Lung (tissue), 12 donors: ENCODE measurements around the gene HCN1. TPM values are rescaled to one million over a fixed set of nuclear protein-coding genes. Genes with fewer than 3 reads are reported as not detected.
"Not testable (repeated sequence)": the region's sequence is repeated elsewhere in the genome, so short reads cannot be mapped to it uniquely, and the experiment has no call there.

Experiments
- ATAC-seq: fragments of 200-7000 bp; cut with Tn5 transposase; one replicate; pipeline ENCODE4 v1.9.1; 2020; ENCODE audit warnings: moderate number of reproducible peaks; ENCODE audit not compliant: insufficient read depth, low FRiP score
- DNase-seq, 3 donors: peaks; one replicate each; pipeline ENCODE4 v3.0.0-alpha.2; 2013 to 2017
- H3K27ac ChIP-seq, 2 donors: one replicate each; pipeline ENCODE4 v1.5.1; 2013; ENCODE audit warnings: mild to moderate bottlenecking in 2 of 2, moderate library complexity in 2 of 2, control low read depth in 1 of 2, inconsistent platforms in 1 of 2, low read depth in 1 of 2, low read length in 1 of 2
- H3K27me3 ChIP-seq, 3 donors: one replicate each; pipeline ENCODE4 v1.5.1; 2013; ENCODE audit warnings: low read length in 2 of 3; ENCODE audit not compliant: control insufficient read depth in 3 of 3, insufficient read depth in 3 of 3
- H3K36me3 ChIP-seq, 4 donors: one replicate each; pipeline ENCODE4 v1.5.1; 2013; ENCODE audit warnings: low read length in 4 of 4, mild to moderate bottlenecking in 1 of 4, moderate library complexity in 1 of 4; ENCODE audit not compliant: control insufficient read depth in 4 of 4, insufficient read depth in 4 of 4
- H3K4me1 ChIP-seq, 5 donors: one replicate each; pipeline ENCODE4 v1.5.1; 2013; ENCODE audit warnings: low read length in 5 of 5, mild to moderate bottlenecking in 2 of 5, moderate library complexity in 1 of 5; ENCODE audit not compliant: control insufficient read depth in 5 of 5, insufficient read depth in 5 of 5
- H3K4me3 ChIP-seq: one replicate; pipeline ENCODE4 v1.5.1; 2013; ENCODE audit warnings: mild to moderate bottlenecking, control low read depth, moderate library complexity
- H3K9ac ChIP-seq, 2 donors: one replicate each; pipeline ENCODE4 v1.5.1; 2013; ENCODE audit warnings: low read length in 2 of 2, control low read depth in 1 of 2; ENCODE audit not compliant: insufficient read depth in 1 of 2
- H3K9me3 ChIP-seq, 4 donors: one replicate each; pipeline ENCODE4 v1.5.1; 2013; ENCODE audit warnings: low read length in 3 of 4, mild to moderate bottlenecking in 1 of 4, moderate library complexity in 1 of 4; ENCODE audit not compliant: control insufficient read depth in 4 of 4, insufficient read depth in 3 of 4
- WGBS, 2 donors: extraction: QIAGEN DNeasy Blood & Tissue Kit; methylation state at CpG; one replicate each; pipeline ENCODE4 v1.1.7; 2013; 5-methylcytosine and 5-hydroxymethylcytosine counted together
- polyA plus RNA-seq, 2 donors: library from polyadenylated mRNA; stranded (reverse); fragments of 200-250 nt; gene quantifications; one replicate each; pipeline ENCODE4 v1.2.1, GENCODE V29; 2013
- total RNA-seq, 2 donors: library from RNA; depleted of rRNA in 1 of 2; stranded (reverse); fragments of >200 nt in 1 of 2; gene quantifications; one replicate each; pipeline ENCODE4 v1.2.1, GENCODE V29; 2014 to 2021
- TF ChIP-seq, protein P1 (sequence below): IDR thresholded peaks from 2 replicates; pipeline ENCODE4 v1.5.1; 2012; ENCODE audit warnings: mild to moderate bottlenecking; ENCODE audit errors: control extremely low read depth, extremely low read depth
- donor health status: control.
- donor health status: control.
- donor health status: Bipolar disorder and iron deficiency.
- donor health status: healthy.
- donor health status: DM: yes; HTN: yes; CAD: no.

The HCN1 gene
- total and polyA plus RNA-seq, 4 donors: 0.01 to 0.06 (median 0.06) TPM; not detected in 1

DNA sequence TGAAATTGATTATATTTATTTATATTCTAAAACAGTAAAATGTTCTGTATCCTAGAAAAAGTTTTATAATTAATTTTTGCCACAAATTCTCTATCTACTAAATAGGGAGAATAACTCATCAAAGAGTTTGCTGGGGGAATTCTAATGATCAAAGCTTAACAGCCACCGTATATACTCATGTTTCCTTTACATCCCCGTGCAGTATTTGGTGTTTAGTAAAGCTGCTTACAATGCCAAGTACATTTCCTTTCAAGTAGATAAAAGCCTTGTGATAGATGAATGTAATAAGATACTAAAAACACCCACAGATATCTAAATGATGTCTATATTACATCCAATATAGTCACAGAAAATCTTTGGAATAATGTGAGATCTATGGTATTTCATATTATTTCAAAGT lies 312.2 kb downstream of the HCN1 start:
- 46 to 55% methylated on average over 2 of the region's 2 CpGs for WGBS, 2 donors

DNA sequence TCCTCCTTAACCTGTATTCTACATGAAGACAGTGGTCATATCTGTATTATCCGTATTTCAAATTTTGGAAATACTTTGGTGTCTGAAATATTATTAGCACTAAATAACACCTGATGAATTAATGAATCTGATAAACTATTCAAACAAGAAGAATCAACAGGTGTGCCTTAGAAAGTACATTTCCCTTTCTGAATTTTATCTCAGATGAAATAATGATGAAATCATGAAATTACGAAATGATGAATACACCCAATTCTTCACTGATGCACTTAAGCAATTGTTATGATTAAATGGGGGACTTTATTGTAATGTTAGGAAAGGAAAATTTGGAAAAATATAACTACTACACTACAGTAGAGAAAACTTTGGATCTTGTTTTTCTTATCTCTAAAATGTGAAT lies 313.6 kb downstream of the HCN1 start:
- DNase-seq: no peak
- Histone ChIP-seq H3K9ac (no peak overlapping the region), H3K36me3 (no peaks in the 10 kb centered on the region), H3K27me3 (no peaks in the 10 kb centered on the region), H3K9me3 (no peaks in the 10 kb centered on the region), H3K4me1 (no peaks in the 10 kb centered on the region), H3K27ac (no peak overlapping the region), H3K4me3 (no peak overlapping the region)
- WGBS, 2 donors: 91 to 92% methylated on average over 2 of the region's 2 CpGs
- TF ChIP-seq, protein P1, sequence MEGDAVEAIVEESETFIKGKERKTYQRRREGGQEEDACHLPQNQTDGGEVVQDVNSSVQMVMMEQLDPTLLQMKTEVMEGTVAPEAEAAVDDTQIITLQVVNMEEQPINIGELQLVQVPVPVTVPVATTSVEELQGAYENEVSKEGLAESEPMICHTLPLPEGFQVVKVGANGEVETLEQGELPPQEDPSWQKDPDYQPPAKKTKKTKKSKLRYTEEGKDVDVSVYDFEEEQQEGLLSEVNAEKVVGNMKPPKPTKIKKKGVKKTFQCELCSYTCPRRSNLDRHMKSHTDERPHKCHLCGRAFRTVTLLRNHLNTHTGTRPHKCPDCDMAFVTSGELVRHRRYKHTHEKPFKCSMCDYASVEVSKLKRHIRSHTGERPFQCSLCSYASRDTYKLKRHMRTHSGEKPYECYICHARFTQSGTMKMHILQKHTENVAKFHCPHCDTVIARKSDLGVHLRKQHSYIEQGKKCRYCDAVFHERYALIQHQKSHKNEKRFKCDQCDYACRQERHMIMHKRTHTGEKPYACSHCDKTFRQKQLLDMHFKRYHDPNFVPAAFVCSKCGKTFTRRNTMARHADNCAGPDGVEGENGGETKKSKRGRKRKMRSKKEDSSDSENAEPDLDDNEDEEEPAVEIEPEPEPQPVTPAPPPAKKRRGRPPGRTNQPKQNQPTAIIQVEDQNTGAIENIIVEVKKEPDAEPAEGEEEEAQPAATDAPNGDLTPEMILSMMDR: no peak
- no peak for ATAC-seq

More for the DNA sequence above, 312.2 kb downstream of the HCN1 start:
- H3K27ac ChIP-seq: no peak overlapping the region
- DNase-seq (peak in 1 of 3 donors; percentile 5), ATAC-seq (no peak)
- TF ChIP-seq, protein P1: no peak
- no peaks in the 10 kb centered on the region for H3K27me3 ChIP-seq
- no peak overlapping the region for H3K4me3 ChIP-seq
- no peaks in the 10 kb centered on the region for H3K36me3 ChIP-seq
- no peaks in the 10 kb centered on the region for H3K9me3 ChIP-seq
- H3K4me1 ChIP-seq: no peaks in the 10 kb centered on the region
- no peak overlapping the region for H3K9ac ChIP-seq

DNA sequence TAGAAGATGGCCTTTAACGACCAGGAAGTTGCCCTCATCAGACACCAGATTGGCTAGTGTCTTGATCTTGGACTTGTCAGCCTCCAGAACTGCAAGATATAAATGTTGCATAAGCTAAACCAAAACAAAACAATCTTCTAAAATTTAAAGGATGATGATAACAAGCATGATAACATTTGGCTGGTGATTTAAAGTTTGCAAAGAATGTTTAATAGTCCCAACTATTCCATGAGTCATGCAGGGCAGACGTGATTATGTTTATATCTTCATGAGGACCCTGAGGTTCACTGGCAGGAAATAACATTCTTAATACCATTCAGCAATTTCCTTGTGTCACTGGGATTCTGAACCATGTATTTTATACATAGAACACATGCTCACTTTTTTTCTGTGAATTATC lies 319.8 kb downstream of the HCN1 start:
- DNase-seq (no peak), ATAC-seq (no peak)
- TF ChIP-seq, protein P1: no peak
- Histone ChIP-seq H3K9me3 (no peaks in the 10 kb centered on the region), H3K4me1 (no peaks in the 10 kb centered on the region), H3K4me3 (no peak overlapping the region), H3K9ac (no peak overlapping the region), H3K27ac (no peak overlapping the region), H3K36me3 (no peaks in the 10 kb centered on the region), H3K27me3 (no peaks in the 10 kb centered on the region)
- 56 to 69% methylated on average over 2 of the region's 2 CpGs for WGBS, 2 donors

DNA sequence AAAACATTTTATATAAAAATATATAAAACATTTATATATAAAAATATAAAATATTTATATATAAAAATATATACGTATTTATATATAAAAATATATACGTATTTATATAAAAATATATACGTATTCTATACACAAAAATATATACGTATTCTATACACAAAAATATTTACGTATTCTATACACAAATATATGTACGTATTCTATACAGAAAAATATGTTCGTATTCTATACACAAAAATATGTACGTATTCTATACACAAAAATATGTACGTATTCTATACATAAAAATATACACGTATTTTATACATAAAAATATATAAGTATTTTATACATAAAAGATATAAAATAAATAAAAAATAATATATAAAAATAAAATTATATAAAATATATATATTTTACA lies 323.6 kb downstream of the HCN1 start:
- ATAC-seq (no peak), DNase-seq (no peak)
- Histone ChIP-seq H3K36me3 (no peaks in the 10 kb centered on the region), H3K9me3 (no peaks in the 10 kb centered on the region), H3K4me3 (no peak overlapping the region), H3K27ac (no peak overlapping the region), H3K9ac (no peak overlapping the region), H3K27me3 (no peaks in the 10 kb centered on the region), H3K4me1 (no peaks in the 10 kb centered on the region)
- WGBS, 2 donors: 92% methylated on average over 10 of the region's 10 CpGs
- TF ChIP-seq, protein P1: no peak

DNA sequence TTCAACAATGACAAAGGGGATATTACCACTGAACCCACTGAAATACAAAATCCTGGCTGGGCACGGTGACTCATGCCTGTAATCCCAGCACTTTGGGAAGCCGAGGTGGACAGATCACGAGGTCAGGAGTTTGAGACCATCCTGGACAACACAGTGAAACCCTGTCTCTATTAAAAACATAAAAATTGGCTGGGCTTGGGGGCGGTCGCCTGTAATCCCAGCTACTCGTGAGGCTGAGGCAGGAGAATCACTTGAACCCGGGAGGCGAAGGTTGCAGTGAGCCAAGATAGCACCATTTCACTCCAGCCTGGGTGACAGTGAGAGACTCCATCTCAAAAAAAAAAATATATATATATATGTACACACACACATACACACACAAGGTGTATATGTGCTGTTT lies 324.8 kb downstream of the HCN1 start:
- not testable (repeated sequence) for ATAC-seq, H3K4me1 ChIP-seq, H3K27me3 ChIP-seq, DNase-seq, H3K9me3 ChIP-seq, H3K4me3 ChIP-seq, H3K27ac ChIP-seq, H3K36me3 ChIP-seq, H3K9ac ChIP-seq
- WGBS, 2 donors: 95 to 96% methylated on average over 8 of the region's 8 CpGs
